ENCODE results near the gene KIAA1210. TPM values are rescaled to one million over a fixed set of nuclear protein-coding genes. Genes with fewer than 3 reads are reported as not detected.

KIAA1210 gene
- total and polyA plus RNA-seq, 2 of the 8 experiments (the other 6 are each of a cell fraction or from before 2014, with no cell fraction given), result 0.02 TPM; not detected in 1

GRCh38 chrX:119121341-119121740, 6.3 kb downstream of the KIAA1210 start (continued):
- TF ChIP-seq, protein P1, sequence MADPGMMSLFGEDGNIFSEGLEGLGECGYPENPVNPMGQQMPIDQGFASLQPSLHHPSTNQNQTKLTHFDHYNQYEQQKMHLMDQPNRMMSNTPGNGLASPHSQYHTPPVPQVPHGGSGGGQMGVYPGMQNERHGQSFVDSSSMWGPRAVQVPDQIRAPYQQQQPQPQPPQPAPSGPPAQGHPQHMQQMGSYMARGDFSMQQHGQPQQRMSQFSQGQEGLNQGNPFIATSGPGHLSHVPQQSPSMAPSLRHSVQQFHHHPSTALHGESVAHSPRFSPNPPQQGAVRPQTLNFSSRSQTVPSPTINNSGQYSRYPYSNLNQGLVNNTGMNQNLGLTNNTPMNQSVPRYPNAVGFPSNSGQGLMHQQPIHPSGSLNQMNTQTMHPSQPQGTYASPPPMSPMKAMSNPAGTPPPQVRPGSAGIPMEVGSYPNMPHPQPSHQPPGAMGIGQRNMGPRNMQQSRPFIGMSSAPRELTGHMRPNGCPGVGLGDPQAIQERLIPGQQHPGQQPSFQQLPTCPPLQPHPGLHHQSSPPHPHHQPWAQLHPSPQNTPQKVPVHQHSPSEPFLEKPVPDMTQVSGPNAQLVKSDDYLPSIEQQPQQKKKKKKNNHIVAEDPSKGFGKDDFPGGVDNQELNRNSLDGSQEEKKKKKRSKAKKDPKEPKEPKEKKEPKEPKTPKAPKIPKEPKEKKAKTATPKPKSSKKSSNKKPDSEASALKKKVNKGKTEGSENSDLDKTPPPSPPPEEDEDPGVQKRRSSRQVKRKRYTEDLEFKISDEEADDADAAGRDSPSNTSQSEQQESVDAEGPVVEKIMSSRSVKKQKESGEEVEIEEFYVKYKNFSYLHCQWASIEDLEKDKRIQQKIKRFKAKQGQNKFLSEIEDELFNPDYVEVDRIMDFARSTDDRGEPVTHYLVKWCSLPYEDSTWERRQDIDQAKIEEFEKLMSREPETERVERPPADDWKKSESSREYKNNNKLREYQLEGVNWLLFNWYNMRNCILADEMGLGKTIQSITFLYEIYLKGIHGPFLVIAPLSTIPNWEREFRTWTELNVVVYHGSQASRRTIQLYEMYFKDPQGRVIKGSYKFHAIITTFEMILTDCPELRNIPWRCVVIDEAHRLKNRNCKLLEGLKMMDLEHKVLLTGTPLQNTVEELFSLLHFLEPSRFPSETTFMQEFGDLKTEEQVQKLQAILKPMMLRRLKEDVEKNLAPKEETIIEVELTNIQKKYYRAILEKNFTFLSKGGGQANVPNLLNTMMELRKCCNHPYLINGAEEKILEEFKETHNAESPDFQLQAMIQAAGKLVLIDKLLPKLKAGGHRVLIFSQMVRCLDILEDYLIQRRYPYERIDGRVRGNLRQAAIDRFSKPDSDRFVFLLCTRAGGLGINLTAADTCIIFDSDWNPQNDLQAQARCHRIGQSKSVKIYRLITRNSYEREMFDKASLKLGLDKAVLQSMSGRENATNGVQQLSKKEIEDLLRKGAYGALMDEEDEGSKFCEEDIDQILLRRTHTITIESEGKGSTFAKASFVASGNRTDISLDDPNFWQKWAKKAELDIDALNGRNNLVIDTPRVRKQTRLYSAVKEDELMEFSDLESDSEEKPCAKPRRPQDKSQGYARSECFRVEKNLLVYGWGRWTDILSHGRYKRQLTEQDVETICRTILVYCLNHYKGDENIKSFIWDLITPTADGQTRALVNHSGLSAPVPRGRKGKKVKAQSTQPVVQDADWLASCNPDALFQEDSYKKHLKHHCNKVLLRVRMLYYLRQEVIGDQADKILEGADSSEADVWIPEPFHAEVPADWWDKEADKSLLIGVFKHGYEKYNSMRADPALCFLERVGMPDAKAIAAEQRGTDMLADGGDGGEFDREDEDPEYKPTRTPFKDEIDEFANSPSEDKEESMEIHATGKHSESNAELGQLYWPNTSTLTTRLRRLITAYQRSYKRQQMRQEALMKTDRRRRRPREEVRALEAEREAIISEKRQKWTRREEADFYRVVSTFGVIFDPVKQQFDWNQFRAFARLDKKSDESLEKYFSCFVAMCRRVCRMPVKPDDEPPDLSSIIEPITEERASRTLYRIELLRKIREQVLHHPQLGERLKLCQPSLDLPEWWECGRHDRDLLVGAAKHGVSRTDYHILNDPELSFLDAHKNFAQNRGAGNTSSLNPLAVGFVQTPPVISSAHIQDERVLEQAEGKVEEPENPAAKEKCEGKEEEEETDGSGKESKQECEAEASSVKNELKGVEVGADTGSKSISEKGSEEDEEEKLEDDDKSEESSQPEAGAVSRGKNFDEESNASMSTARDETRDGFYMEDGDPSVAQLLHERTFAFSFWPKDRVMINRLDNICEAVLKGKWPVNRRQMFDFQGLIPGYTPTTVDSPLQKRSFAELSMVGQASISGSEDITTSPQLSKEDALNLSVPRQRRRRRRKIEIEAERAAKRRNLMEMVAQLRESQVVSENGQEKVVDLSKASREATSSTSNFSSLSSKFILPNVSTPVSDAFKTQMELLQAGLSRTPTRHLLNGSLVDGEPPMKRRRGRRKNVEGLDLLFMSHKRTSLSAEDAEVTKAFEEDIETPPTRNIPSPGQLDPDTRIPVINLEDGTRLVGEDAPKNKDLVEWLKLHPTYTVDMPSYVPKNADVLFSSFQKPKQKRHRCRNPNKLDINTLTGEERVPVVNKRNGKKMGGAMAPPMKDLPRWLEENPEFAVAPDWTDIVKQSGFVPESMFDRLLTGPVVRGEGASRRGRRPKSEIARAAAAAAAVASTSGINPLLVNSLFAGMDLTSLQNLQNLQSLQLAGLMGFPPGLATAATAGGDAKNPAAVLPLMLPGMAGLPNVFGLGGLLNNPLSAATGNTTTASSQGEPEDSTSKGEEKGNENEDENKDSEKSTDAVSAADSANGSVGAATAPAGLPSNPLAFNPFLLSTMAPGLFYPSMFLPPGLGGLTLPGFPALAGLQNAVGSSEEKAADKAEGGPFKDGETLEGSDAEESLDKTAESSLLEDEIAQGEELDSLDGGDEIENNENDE (IDR thresholded peaks at IDR 0.05; ENCODE audit: insufficient replicate concordance, low read length), result no peak
- no peak for TF ChIP-seq RAD21 (IDR thresholded peaks at IDR 0.05 in 1 of 2, conservative IDR thresholded peaks at IDR 0.05 in 1 of 2; ENCODE audit: low read depth in 2 of 2, low read length in 2 of 2)

Data from H1 (cell line).